ENCODE results near the gene ADAR.

ADAR gene

DNA sequence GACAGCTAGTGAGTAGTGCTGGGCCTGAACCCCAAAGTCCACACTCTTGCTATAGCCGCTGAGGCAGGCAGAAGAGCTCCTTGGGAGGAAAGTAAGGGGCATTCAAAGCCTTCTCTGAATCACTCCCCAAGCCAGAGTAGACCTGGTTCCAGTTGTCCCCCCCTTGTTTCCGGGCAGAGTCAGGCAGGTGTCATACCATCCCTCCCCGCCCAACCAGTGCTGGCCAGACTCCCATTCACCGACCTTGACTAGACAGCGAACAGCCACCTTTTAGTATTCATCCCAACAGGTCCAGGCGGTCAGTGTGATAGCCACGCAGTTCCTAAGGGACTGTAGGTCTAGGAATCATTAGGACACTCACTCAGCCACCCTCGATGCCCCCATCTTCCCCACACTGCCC is 28.6 kb downstream of the ADAR start:
- DNase-seq = no peak

DNA sequence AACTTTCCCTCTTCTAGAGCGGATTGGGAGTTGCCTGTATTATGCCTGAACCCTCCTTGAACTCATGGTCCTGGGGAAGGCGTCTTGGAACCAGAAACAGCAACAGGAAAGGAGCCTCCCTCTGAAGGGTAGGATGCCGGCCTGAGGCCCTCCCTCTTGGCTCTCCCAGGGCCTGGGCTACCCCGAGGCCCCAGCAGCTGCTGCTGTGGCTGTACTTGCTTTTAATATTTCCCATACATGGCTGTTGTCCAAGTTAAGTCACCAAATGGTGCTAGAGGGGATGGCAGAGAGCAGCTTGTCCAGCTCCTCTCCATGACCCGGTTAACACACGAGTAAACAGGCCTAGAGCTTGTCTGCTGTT is 29.9 kb downstream of the ADAR start:
- no peak for DNase-seq

DNA sequence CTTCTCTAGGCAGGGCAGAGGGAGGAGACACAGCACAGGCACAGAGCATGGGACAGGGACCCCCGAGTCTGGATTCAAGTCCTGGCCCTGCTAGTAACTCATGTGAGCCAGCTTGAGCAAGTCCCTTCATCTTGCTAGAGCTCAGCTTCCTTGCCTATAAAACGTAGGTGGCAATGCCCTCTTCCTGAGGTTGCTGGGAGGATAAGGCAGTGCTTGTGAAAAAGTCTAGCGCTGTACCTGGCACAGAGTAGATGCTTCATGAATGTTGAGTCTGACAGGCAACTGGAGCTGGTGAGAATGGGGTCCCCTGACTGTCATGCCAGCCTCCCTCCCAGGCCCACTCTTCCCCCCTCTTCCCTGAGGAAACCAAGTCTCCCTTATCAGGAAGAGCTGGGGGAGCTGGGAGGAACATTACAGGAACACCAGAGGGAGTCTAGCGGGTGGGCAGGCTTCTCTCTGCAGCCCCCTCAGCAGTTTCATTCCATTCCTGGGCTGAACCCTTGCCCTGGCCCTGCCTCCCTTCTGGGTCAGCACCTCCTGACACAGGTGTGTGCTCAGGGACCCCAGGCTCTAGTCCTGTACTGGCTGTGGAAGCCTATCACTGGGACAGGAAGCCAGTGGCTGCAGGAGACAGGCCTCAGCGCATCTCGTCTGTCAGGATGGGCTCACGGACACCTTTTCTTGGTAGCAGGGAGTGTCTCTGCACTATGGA is 30.5 kb downstream of the ADAR start:
- no peak for DNase-seq

- DNase-seq = no peak
Observed at GRCh38 chr1:154575951-154576566, 31.9 kb downstream of the ADAR start.

GRCh38 chr1:154575147-154575927 is 32.6 kb downstream of the ADAR start:
- DNase-seq = no peak

DNA sequence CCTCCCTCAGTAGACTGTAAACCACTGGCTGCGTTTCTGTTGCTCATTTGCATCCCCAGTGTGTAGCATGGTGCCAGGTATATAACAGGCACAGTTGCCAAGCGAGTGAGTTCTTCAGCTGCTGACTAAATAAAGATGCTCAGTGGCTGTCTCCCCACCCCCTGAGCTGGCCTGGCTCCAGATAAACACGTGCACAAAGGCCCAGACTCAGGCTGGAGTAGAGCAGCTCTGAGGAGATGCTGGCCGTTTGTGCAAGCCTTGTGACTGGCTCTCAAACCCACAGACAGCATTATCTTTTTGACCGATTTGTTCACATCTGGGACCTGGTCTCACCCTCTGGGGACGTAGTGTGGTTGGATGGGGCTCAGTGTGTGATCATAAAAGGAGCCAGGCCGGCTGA is 33.3 kb downstream of the ADAR start:
- no peak for DNase-seq

DNA sequence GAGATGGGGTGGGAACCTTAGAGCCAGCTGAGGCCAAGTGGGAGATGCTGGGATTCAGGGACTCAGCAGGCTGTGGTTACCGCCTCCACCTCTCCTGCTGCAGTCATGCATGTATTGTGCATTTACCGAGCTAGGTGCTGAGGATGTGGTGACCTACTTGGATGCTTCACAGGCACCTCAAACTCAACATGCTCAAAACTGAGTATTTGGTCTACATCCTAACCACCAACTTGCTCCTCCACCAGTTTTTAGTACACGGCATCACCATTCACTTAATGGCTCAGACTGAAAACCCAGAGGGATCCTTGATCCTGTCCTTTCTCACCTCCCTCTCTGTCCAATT is 34.8 kb downstream of the ADAR start:
- DNase-seq = no peak

GRCh38 chr1:154572468-154573167 is 35.4 kb downstream of the ADAR start:
- no peak for DNase-seq

GRCh38 chr1:154571964-154572288 is 36.1 kb downstream of the ADAR start:
- DNase-seq = no peak

DNA sequence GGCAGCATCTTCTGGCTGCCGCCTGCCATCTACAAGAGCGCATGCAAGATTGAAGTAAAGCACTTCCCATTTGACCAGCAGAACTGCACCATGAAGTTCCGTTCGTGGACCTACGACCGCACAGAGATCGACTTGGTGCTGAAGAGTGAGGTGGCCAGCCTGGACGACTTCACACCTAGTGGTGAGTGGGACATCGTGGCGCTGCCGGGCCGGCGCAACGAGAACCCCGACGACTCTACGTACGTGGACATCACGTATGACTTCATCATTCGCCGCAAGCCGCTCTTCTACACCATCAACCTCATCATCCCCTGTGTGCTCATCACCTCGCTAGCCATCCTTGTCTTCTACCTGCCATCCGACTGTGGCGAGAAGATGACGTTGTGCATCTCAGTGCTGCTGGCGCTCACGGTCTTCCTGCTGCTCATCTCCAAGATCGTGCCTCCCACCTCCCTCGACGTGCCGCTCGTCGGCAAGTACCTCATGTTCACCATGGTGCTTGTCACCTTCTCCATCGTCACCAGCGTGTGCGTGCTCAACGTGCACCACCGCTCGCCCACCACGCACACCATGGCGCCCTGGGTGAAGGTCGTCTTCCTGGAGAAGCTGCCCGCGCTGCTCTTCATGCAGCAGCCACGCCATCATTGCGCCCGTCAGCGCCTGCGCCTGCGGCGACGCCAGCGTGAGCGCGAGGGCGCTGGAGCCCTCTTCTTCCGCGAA is 36.6 kb downstream of the ADAR start:
- no peak for DNase-seq

GRCh38 chr1:154568157-154568815 is 39.7 kb downstream of the ADAR start:
- DNase-seq = no peak

DNA sequence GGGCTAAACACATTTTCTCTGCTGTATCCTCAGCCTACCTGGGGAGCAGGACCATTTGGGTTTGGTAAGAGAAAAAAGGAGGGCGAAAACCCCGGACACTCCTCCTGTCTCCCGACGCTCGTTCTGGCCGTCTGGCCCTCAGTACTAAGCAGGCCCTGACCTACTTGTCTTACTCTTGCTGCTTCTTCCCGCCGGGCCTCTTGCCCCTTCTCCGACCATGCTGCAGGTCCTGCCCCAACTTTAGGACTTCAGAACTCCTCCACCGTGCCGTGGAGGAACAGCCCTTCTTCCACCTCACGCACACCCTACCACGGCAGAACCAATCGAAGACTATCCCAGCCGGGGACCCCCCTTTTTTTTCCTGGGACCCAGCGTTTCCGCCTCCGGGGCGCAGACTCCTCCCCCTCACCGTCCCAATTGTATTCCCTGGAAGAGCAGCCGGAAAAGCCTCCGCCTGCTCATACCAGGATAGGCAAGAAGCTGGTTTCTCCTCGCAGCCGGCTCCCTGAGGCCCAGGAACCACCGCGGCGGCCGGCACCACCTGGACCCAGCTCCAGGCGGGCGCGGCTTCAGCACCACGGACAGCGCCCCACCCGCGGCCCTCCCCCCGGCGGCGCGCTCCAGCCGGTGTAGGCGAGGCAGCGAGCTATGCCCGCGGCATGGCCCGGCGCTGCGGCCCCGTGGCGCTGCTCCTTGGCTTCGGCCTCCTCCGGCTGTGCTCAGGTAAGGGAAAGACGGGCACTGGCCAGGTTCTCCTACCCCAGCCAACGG is 40.4 kb downstream of the ADAR start, which contains the start of gene CHRNB2:
Gene CHRNB2, plus strand, starts transcription at position 393 of the 771 bp plus-strand sequence. Its CDS starts 267 bp downstream, at position 660.
- DNase-seq = peak; percentile 73

GRCh38 chr1:154565876-154566275 is 42.1 kb downstream of the ADAR start:
- DNase-seq = no peak

DNA sequence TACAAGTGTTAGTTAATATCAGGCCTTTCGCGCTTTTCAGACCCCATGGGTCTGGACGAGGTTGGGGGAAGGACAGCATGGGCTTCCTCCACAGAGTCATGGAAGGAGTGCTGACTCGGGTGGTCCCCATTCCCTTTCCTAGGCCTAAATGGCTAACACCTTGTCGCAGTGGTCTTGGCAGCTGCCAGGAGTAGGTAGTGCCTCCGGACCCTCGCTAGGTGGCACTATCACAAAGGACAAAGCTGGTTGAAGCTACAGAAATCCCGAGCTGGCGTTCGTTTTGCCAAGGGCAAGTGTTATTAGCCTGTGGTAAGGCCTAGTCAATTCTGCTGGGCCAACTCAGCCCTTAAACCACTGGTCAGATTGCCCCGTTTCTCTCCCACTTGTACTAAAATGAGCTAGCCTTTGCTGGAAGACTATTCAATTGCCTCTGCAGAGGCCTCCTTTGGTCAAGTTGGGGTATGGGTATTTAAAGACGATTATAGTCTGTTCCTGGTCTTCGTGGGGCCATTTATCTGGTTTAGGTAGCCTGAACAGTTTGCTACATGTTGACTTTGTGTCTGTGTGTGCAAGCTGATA is 48.4 kb downstream of the ADAR start:
- peak; percentile 94 for DNase-seq

GRCh38 chr1:154558720-154559465 is 49.1 kb downstream of the ADAR start:
- peak; percentile 99 for DNase-seq

DNA sequence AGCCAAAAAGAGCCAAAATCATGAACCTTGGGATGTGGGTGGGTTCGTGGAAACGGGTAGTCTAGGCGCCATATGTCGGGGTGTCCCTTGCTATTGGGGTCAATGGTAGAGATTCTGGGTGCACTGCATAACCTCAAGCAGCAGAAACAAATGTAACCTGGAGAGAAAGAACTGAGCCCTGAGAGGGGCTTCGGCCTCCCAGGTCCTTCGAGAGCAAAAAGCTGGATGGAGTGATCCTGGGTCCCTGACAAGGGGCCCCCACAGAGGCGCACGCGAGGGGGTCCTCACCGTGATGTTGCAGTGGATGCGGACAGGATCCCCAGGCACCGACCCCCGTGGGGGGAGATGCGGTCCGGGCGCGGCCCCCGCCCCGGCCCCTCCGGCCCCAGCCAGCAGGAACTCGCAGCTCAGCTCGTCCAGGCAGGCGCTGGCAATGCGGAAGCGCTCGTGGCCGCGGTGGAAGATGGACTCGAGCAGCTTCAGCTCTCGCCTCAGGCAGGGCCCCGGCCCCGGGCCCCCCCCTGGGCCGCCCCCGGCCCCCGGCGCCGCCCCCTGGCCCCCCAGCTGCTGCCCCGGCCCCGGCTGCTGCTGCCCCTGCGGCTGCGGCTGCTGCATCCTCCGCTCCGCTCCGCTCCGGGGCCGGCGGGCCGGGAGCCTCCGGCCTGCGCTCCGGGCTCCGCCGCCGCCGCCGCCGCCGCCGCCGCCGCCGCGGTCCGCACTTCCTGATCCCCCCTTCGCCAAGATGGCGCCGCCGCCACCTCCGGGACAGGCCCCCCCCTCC is 49.9 kb downstream of the ADAR start, which contains the start of gene UBE2Q1:
Gene UBE2Q1, minus strand, starts transcription at position 724 of the 781 bp plus-strand sequence. Its CDS starts 109 bp downstream, at position 615.
- peak; percentile 41 for DNase-seq

- DNase-seq = no peak
Observed at GRCh38 chr1:154557248-154557938, 50.6 kb downstream of the ADAR start.

GRCh38 chr1:154556422-154556821 is 51.6 kb downstream of the ADAR start:
- DNase-seq = no peak
